HepG2 (cell line): ENCODE measurements around the gene UQCC2.

Experiments used
- CTCF ChIP-seq: sonication (generic); formaldehyde crosslinking; IDR thresholded peaks from 2 replicates; pipeline ENCODE4 v1.5.0; 2020; ENCODE audit warnings: mild to moderate bottlenecking, missing genetic modification reagents, moderate library complexity
- EZH2 ChIP-seq: conservative IDR thresholded peaks from 2 replicates; pipeline ENCODE4 v1.6.1; 2012; ENCODE audit warnings: mild to moderate bottlenecking, low read depth, low read length, moderate library complexity
- HMG20A ChIP-seq: IDR thresholded peaks from 2 replicates; pipeline ENCODE4 v1.6.1; 2016; ENCODE audit warnings: borderline replicate concordance
- KLF15 ChIP-seq: sonication (generic); formaldehyde crosslinking; IDR thresholded peaks from 2 replicates; pipeline ENCODE4 v1.8.1; 2023; ENCODE audit warnings: borderline replicate concordance, mild to moderate bottlenecking, inconsistent platforms, missing genetic modification reagents, mixed read lengths
- NFE2 ChIP-seq: sonication (generic); formaldehyde crosslinking; IDR thresholded peaks from 2 replicates; pipeline ENCODE4 v1.4.0; 2020; ENCODE audit warnings: missing genetic modification reagents
- NPAS2 ChIP-seq: sonication (generic); formaldehyde crosslinking; IDR thresholded peaks from 2 replicates; pipeline ENCODE4 v1.8.0; 2022; ENCODE audit warnings: mild to moderate bottlenecking, missing genetic modification reagents, borderline replicate concordance
- PATZ1 ChIP-seq: sonication (generic); formaldehyde crosslinking; IDR thresholded peaks from 2 replicates; pipeline ENCODE4 v1.4.0; 2020; ENCODE audit warnings: missing genetic modification reagents
- ZBTB33 ChIP-seq: sonication (generic); formaldehyde crosslinking; IDR thresholded peaks from 2 replicates; pipeline ENCODE4 v1.4.0; 2020; ENCODE audit warnings: missing genetic modification reagents
- ZNF317 ChIP-seq: sonication (generic); formaldehyde crosslinking; IDR thresholded peaks from 2 replicates; pipeline ENCODE4 v1.5.0; 2020; ENCODE audit warnings: mild to moderate bottlenecking, missing genetic modification reagents

- TF ChIP-seq NFE2 (CRISPR knock-in tag): no peak
- no peak for TF ChIP-seq EZH2
- TF ChIP-seq KLF15 (CRISPR knock-in tag): no peak
- TF ChIP-seq NPAS2 (CRISPR knock-in tag): no peak
- TF ChIP-seq PATZ1 (CRISPR knock-in tag): no peak
- TF ChIP-seq ZBTB33: no peak
- no peak for TF ChIP-seq ZNF317 (CRISPR knock-in tag)
- TF ChIP-seq CTCF (CRISPR knock-in tag): no peak
- TF ChIP-seq HMG20A (CRISPR knock-in tag): no peak
These were observed 25.9 kb upstream of the UQCC2 start for GRCh38 chr6:33737267-33738026.
